ENCODE results near the gene ISG15. TPM values are rescaled to one million over a fixed set of nuclear protein-coding genes. Genes with fewer than 3 reads are reported as not detected.

The ISG15 gene
- total RNA-seq, 5 donors from 2014 or later (not counting 1 experiment from before 2014, with no cell fraction given), result 29.1 to 69.8 (median 48.5) TPM

DNA sequence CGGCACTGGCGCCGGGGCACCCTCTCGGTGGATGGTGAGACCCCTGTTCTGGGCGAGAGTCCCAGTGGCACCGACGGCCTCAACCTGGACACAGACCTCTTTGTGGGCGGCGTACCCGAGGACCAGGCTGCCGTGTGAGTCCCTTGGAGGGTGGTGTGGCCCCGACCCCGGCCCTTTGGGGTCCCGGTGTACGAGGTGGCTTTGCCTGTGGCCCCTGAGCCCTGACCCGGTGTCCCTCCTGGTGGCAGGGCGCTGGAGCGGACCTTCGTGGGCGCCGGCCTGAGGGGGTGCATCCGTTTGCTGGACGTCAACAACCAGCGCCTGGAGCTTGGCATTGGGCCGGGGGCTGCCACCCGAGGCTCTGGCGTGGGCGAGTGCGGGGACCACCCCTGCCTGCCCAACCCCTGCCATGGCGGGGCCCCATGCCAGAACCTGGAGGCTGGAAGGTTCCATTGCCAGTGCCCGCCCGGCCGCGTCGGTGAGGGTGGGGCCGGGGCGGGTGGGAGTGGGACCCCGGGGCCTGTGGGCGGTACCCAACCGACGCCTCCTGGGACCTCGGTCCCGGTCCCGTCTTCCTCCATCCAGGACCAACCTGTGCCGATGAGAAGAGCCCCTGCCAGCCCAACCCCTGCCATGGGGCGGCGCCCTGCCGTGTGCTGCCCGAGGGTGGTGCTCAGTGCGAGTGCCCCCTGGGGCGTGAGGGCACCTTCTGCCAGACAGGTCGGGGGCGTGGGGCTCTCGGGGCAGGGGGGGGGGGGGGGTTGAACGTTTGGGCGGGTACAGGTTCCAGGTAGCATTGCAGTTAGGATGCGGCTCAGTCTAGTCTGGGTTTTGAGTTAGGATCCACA is 36.2 kb downstream of the ISG15 start:
- Histone ChIP-seq H3K9me3 (no peaks in the 10 kb centered on the region), H3K27me3 (replicated peaks in 1 of 2; ENCODE audit: control insufficient read depth in 2 of 2, extremely low read depth in 1 of 2, insufficient read depth in 2 of 2, low read length in 1 of 2) (no peaks in the 10 kb centered on the region), H3K4me1 (ENCODE audit: control insufficient read depth in 1 of 2, extremely low read depth in 1 of 2, insufficient read depth in 2 of 2, low read length in 2 of 2) (no peaks in the 10 kb centered on the region), H3K36me3 (ENCODE audit: control insufficient read depth in 2 of 2, extremely low read depth in 1 of 2, insufficient read depth in 1 of 2, low read length in 1 of 2) (no peaks in the 10 kb centered on the region), H3K27ac (ENCODE audit: low read length) (no peak overlapping the region), H3K4me3 (ENCODE audit: control insufficient read depth in 1 of 2, extremely low read depth in 1 of 2, low read length in 1 of 2) (no peak overlapping the region)
- H3K27me3 Mint-ChIP-seq, result no peaks in the 10 kb centered on the region
- WGBS (ENCODE audit: insufficient coverage), result 90% methylated on average over 42 of the region's 57 CpGs
- H3K4me1 Mint-ChIP-seq, result no peaks in the 10 kb centered on the region
- ATAC-seq (replicated peaks in 1 of 4) (no peak), DNase-seq (no peak)
- H3K27ac Mint-ChIP-seq, result no peak overlapping the region
- ChIA-PET POLR2A (no interaction called here), CTCF (no interaction called here)
- H3K36me3 Mint-ChIP-seq, result no peaks in the 10 kb centered on the region
- no peaks in the 10 kb centered on the region for H3K9me3 Mint-ChIP-seq
- no peak overlapping the region for H3K4me3 Mint-ChIP-seq

- Histone ChIP-seq H3K36me3 (ENCODE audit: control insufficient read depth in 2 of 2, extremely low read depth in 1 of 2, insufficient read depth in 1 of 2, low read length in 1 of 2) (no peaks in the 10 kb centered on the region), H3K9me3 (no peaks in the 10 kb centered on the region), H3K27ac (ENCODE audit: low read length) (no peak overlapping the region), H3K4me3 (ENCODE audit: control insufficient read depth in 1 of 2, extremely low read depth in 1 of 2, low read length in 1 of 2) (no peak overlapping the region), H3K4me1 (ENCODE audit: control insufficient read depth in 1 of 2, extremely low read depth in 1 of 2, insufficient read depth in 2 of 2, low read length in 2 of 2) (no peaks in the 10 kb centered on the region), H3K27me3 (replicated peaks in 1 of 2; ENCODE audit: control insufficient read depth in 2 of 2, extremely low read depth in 1 of 2, insufficient read depth in 2 of 2, low read length in 1 of 2) (peaks cover 0 to 4% of the 10 kb centered on the region in 2 experiments)
- Mint-ChIP-seq H3K27me3 (no peaks in the 10 kb centered on the region), H3K27ac (no peak overlapping the region), H3K9me3 (no peaks in the 10 kb centered on the region), H3K4me1 (no peaks in the 10 kb centered on the region), H3K4me3 (no peak overlapping the region), H3K36me3 (no peaks in the 10 kb centered on the region)
- 87% methylated on average over 27 of the region's 32 CpGs for WGBS (ENCODE audit: insufficient coverage)
- no peak for DNase-seq
- ChIA-PET POLR2A (no interaction called here), CTCF (no interaction called here)
- ATAC-seq (replicated peaks in 1 of 4), result no peak
Observed at GRCh38 chr1:1050577-1051052, 37.3 kb downstream of the ISG15 start.

DNA sequence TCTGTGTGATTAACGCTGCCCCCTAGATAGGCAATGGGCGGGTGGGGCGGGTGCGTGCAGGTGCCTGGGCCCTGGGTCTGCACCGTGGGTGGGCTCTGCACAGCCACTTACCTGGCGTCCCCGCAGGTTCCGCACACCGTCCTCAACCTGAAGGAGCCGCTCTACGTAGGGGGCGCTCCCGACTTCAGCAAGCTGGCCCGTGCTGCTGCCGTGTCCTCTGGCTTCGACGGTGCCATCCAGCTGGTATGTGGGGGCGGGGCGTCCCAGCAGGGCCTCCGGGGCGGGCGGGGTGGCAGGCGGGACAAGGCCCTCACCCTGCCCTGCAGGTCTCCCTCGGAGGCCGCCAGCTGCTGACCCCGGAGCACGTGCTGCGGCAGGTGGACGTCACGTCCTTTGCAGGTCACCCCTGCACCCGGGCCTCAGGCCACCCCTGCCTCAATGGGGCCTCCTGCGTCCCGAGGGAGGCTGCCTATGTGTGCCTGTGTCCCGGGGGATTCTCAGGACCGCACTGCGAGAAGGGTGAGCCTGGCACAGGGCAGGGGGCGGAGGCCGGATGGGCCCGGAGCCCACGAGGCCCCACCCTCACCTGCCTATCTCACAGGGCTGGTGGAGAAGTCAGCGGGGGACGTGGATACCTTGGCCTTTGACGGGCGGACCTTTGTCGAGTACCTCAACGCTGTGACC is 38.0 kb downstream of the ISG15 start:
- Histone ChIP-seq H3K4me3 (ENCODE audit: control insufficient read depth in 1 of 2, extremely low read depth in 1 of 2, low read length in 1 of 2) (no peak overlapping the region), H3K36me3 (ENCODE audit: control insufficient read depth in 2 of 2, extremely low read depth in 1 of 2, insufficient read depth in 1 of 2, low read length in 1 of 2) (no peaks in the 10 kb centered on the region), H3K27ac (ENCODE audit: low read length) (no peak overlapping the region), H3K9me3 (no peaks in the 10 kb centered on the region), H3K4me1 (ENCODE audit: control insufficient read depth in 1 of 2, extremely low read depth in 1 of 2, insufficient read depth in 2 of 2, low read length in 2 of 2) (no peaks in the 10 kb centered on the region), H3K27me3 (replicated peaks in 1 of 2; ENCODE audit: control insufficient read depth in 2 of 2, extremely low read depth in 1 of 2, insufficient read depth in 2 of 2, low read length in 1 of 2) (peaks cover 0 to 7% of the 10 kb centered on the region in 2 experiments)
- Mint-ChIP-seq H3K4me1 (no peaks in the 10 kb centered on the region), H3K27me3 (no peaks in the 10 kb centered on the region), H3K4me3 (no peak overlapping the region), H3K9me3 (no peaks in the 10 kb centered on the region), H3K36me3 (no peaks in the 10 kb centered on the region), H3K27ac (no peak overlapping the region)
- POLR2A ChIA-PET, result no interaction called here
- ATAC-seq (replicated peaks in 1 of 4) (no peak), DNase-seq (no peak)
- CTCF ChIA-PET, result no interaction called here
- 94% methylated on average over 38 of the region's 46 CpGs for WGBS (ENCODE audit: insufficient coverage)

GRCh38 chr1:1052003-1052840 is 38.9 kb downstream of the ISG15 start:
- no peak overlapping the region for H3K27ac Mint-ChIP-seq
- no peaks in the 10 kb centered on the region for H3K9me3 ChIP-seq
- no peaks in the 10 kb centered on the region for H3K4me1 Mint-ChIP-seq
- ATAC-seq (replicated peaks in 1 of 4), result no peak
- no peak overlapping the region for H3K27ac ChIP-seq (ENCODE audit: low read length)
- H3K4me1 ChIP-seq (ENCODE audit: control insufficient read depth in 1 of 2, extremely low read depth in 1 of 2, insufficient read depth in 2 of 2, low read length in 2 of 2), result no peaks in the 10 kb centered on the region
- H3K4me3 ChIP-seq (ENCODE audit: control insufficient read depth in 1 of 2, extremely low read depth in 1 of 2, low read length in 1 of 2), result no peak overlapping the region
- no peak for DNase-seq
- no peaks in the 10 kb centered on the region for H3K9me3 Mint-ChIP-seq
- H3K36me3 ChIP-seq (ENCODE audit: control insufficient read depth in 2 of 2, extremely low read depth in 1 of 2, insufficient read depth in 1 of 2, low read length in 1 of 2), result no peaks in the 10 kb centered on the region
- CTCF ChIA-PET, result no interaction called here
- H3K36me3 Mint-ChIP-seq, result no peaks in the 10 kb centered on the region
- POLR2A ChIA-PET, result no interaction called here
- no peaks in the 10 kb centered on the region for H3K27me3 Mint-ChIP-seq
- WGBS (ENCODE audit: insufficient coverage), result 90% methylated on average over 24 of the region's 29 CpGs
- peaks cover 0 to 12% of the 10 kb centered on the region in 2 experiments for H3K27me3 ChIP-seq (replicated peaks in 1 of 2; ENCODE audit: control insufficient read depth in 2 of 2, extremely low read depth in 1 of 2, insufficient read depth in 2 of 2, low read length in 1 of 2)
- H3K4me3 Mint-ChIP-seq, result no peak overlapping the region

GRCh38 chr1:1053022-1053421 is 39.7 kb downstream of the ISG15 start:
- ChIA-PET CTCF (no interaction called here), POLR2A (no interaction called here)
- no peak overlapping the region for H3K4me3 Mint-ChIP-seq
- Histone ChIP-seq H3K27me3 (replicated peaks in 1 of 2; ENCODE audit: control insufficient read depth in 2 of 2, extremely low read depth in 1 of 2, insufficient read depth in 2 of 2, low read length in 1 of 2) (peaks cover 0 to 18% of the 10 kb centered on the region in 2 experiments), H3K4me1 (ENCODE audit: control insufficient read depth in 1 of 2, extremely low read depth in 1 of 2, insufficient read depth in 2 of 2, low read length in 2 of 2) (no peaks in the 10 kb centered on the region), H3K9me3 (no peaks in the 10 kb centered on the region), H3K4me3 (ENCODE audit: control insufficient read depth in 1 of 2, extremely low read depth in 1 of 2, low read length in 1 of 2) (no peak overlapping the region), H3K36me3 (ENCODE audit: control insufficient read depth in 2 of 2, extremely low read depth in 1 of 2, insufficient read depth in 1 of 2, low read length in 1 of 2) (no peaks in the 10 kb centered on the region), H3K27ac (ENCODE audit: low read length) (no peak overlapping the region)
- H3K27ac Mint-ChIP-seq, result no peak overlapping the region
- no peaks in the 10 kb centered on the region for H3K9me3 Mint-ChIP-seq
- H3K27me3 Mint-ChIP-seq, result peaks cover 0 to 6% of the 10 kb centered on the region in 2 donors
- no peaks in the 10 kb centered on the region for H3K4me1 Mint-ChIP-seq
- no peak for ATAC-seq (replicated peaks in 1 of 4)
- WGBS (ENCODE audit: insufficient coverage), result 67% methylated on average over 10 of the region's 15 CpGs
- H3K36me3 Mint-ChIP-seq, result no peaks in the 10 kb centered on the region
- no peak for DNase-seq

DNA sequence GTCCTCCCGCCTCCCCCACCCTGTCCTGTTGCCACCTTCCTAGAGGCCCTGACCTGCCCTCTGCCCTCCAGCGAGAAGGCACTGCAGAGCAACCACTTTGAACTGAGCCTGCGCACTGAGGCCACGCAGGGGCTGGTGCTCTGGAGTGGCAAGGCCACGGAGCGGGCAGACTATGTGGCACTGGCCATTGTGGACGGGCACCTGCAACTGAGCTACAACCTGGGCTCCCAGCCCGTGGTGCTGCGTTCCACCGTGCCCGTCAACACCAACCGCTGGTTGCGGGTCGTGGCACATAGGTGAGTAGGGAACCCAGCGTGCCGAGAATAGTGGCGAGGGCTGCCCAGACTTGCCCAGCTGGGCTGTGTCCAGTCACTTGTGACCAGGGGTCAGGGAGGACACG is 40.4 kb downstream of the ISG15 start:
- Mint-ChIP-seq H3K4me1 (peaks cover 0 to 2% (median under 1%) of the 10 kb centered on the region in 3 donors), H3K9me3 (no peaks in the 10 kb centered on the region), H3K27ac (no peak overlapping the region), H3K27me3 (peaks cover 0 to 11% of the 10 kb centered on the region in 2 donors), H3K4me3 (no peak overlapping the region), H3K36me3 (no peaks in the 10 kb centered on the region)
- no peak overlapping the region for H3K27ac ChIP-seq (ENCODE audit: low read length)
- peaks cover 0 to under 1% of the 10 kb centered on the region in 2 experiments for H3K4me1 ChIP-seq (ENCODE audit: control insufficient read depth in 1 of 2, extremely low read depth in 1 of 2, insufficient read depth in 2 of 2, low read length in 2 of 2)
- DNase-seq (no peak), ATAC-seq (replicated peaks in 1 of 4) (no peak)
- peaks cover 0 to 25% of the 10 kb centered on the region in 2 experiments for H3K27me3 ChIP-seq (replicated peaks in 1 of 2; ENCODE audit: control insufficient read depth in 2 of 2, extremely low read depth in 1 of 2, insufficient read depth in 2 of 2, low read length in 1 of 2)
- WGBS (ENCODE audit: insufficient coverage), result 95% methylated on average over 18 of the region's 18 CpGs
- no peaks in the 10 kb centered on the region for H3K9me3 ChIP-seq
- no peak overlapping the region for H3K4me3 ChIP-seq (ENCODE audit: control insufficient read depth in 1 of 2, extremely low read depth in 1 of 2, low read length in 1 of 2)
- ChIA-PET CTCF (no interaction called here), POLR2A (no interaction called here)
- H3K36me3 ChIP-seq (ENCODE audit: control insufficient read depth in 2 of 2, extremely low read depth in 1 of 2, insufficient read depth in 1 of 2, low read length in 1 of 2), result no peaks in the 10 kb centered on the region

Data from T-cell (primary cell).